CD14-positive monocyte (primary cell): ENCODE data around the gene SENP3. TPM values are rescaled to one million over a fixed set of nuclear protein-coding genes. Genes with fewer than 3 reads are reported as not detected.

ENCODE experiments used
- DNase-seq, 3 donors: peaks; one replicate each; pipeline ENCODE4 v3.0.0-alpha.2; 2011 to 2022
- H2AFZ ChIP-seq: 2 replicates; pipeline ENCODE4 v1.6.0; 2012; ENCODE audit warnings: mild to moderate bottlenecking, low read depth, low read length, inconsistent platforms; ENCODE audit not compliant: insufficient read depth, poor library complexity, severe bottlenecking
- H3K27ac ChIP-seq, 2 donors: 1 replicate in 1 of 2; 2 replicates in 1 of 2; pipeline ENCODE4 v1.5.1; 2012 to 2013; ENCODE audit warnings: low read length in 2 of 2, control low read depth in 1 of 2, inconsistent platforms in 1 of 2, low read depth in 1 of 2, mild to moderate bottlenecking in 1 of 2
- H3K27me3 ChIP-seq, 2 donors: one replicate each; pipeline versions ENCODE4 v1.6.0 to v1.6.1; 2011 to 2013; ENCODE audit warnings: low read length in 2 of 2; ENCODE audit not compliant: control insufficient read depth in 2 of 2, insufficient read depth in 2 of 2
- H3K36me3 ChIP-seq, 2 donors: replicated peaks in 1 of 2; 1 replicate in 1 of 2; 2 replicates in 1 of 2; pipeline versions ENCODE4 v1.5.1 to v1.6.1; 2012 to 2013; ENCODE audit warnings: low read length in 2 of 2, control low read depth in 1 of 2, inconsistent platforms in 1 of 2, mild to moderate bottlenecking in 1 of 2; ENCODE audit not compliant: insufficient read depth in 2 of 2, control insufficient read depth in 1 of 2
- H3K4me1 ChIP-seq, 2 donors: 1 replicate in 1 of 2; 2 replicates in 1 of 2; pipeline versions ENCODE4 v1.5.1 to v1.6.1; 2012 to 2013; ENCODE audit warnings: low read length in 2 of 2, control low read depth in 1 of 2, inconsistent platforms in 1 of 2, mild to moderate bottlenecking in 1 of 2, moderate library complexity in 1 of 2; ENCODE audit not compliant: insufficient read depth in 2 of 2, control insufficient read depth in 1 of 2
- H3K4me2 ChIP-seq: replicated peaks from 2 replicates; pipeline ENCODE3; 2012; ENCODE audit warnings: low read length, moderate library complexity, mild to moderate bottlenecking; ENCODE audit not compliant: poor library complexity, severe bottlenecking; ENCODE audit errors: extremely low read depth
- H3K4me3 ChIP-seq, 3 experiments: fragments of 200-600 bp in 1 of 3; sonication (generic) in 1 of 3; replicated peaks in 1 of 3; 1 replicate in 2 of 3; 2 replicates in 1 of 3; pipeline ENCODE4 v1.5.1; 2011 to 2013; ENCODE audit warnings: low read length in 3 of 3, mild to moderate bottlenecking in 3 of 3, control low read depth in 2 of 3, low read depth in 2 of 3, inconsistent platforms in 1 of 3, moderate library complexity in 1 of 3
- H3K79me2 ChIP-seq: 2 replicates; pipeline ENCODE4 v1.6.0; 2012; ENCODE audit warnings: mild to moderate bottlenecking, control low read depth, inconsistent platforms, low read length, moderate library complexity; ENCODE audit not compliant: insufficient read depth
- H3K9ac ChIP-seq: 2 replicates; pipeline ENCODE4 v1.6.0; 2017; ENCODE audit warnings: low read length, mild to moderate bottlenecking; ENCODE audit not compliant: insufficient read depth, poor library complexity, severe bottlenecking
- H3K9me3 ChIP-seq, 2 donors: replicated peaks in 1 of 2; 1 replicate in 1 of 2; 2 replicates in 1 of 2; pipeline versions ENCODE4 v1.5.1 to v1.6.1; 2012 to 2013; ENCODE audit warnings: low read length in 2 of 2, control low read depth in 1 of 2; ENCODE audit not compliant: control insufficient read depth in 1 of 2, insufficient read depth in 1 of 2
- H4K20me1 ChIP-seq: 2 replicates; pipeline ENCODE4 v1.6.0; 2012; ENCODE audit warnings: mild to moderate bottlenecking, low read length, control low read depth, moderate library complexity; ENCODE audit not compliant: insufficient read depth
- H3K27ac Mint-ChIP-seq, 7 donors: one replicate each; pipeline ENCODE4 v1.8.0; 2020; ENCODE audit warnings: mild to moderate bottlenecking in 7 of 7, mixed read lengths in 7 of 7, moderate library complexity in 6 of 7, inconsistent platforms in 2 of 7
- H3K27me3 Mint-ChIP-seq, 3 donors: one replicate each; pipeline ENCODE4 v1.8.0; 2021 to 2022; ENCODE audit warnings: low read depth in 3 of 3, mild to moderate bottlenecking in 3 of 3, mixed read lengths in 3 of 3, moderate library complexity in 3 of 3, inconsistent platforms in 1 of 3
- H3K36me3 Mint-ChIP-seq, 2 donors: one replicate each; pipeline ENCODE4 v1.8.0; 2020; ENCODE audit warnings: mixed read lengths in 2 of 2, inconsistent platforms in 1 of 2, mild to moderate bottlenecking in 1 of 2
- H3K4me1 Mint-ChIP-seq: one replicate; pipeline ENCODE4 v1.8.0; 2020; ENCODE audit warnings: mild to moderate bottlenecking, mixed read lengths
- H3K4me3 Mint-ChIP-seq, 2 donors: one replicate each; pipeline ENCODE4 v1.8.0; 2020; ENCODE audit warnings: mild to moderate bottlenecking in 2 of 2, mixed read lengths in 2 of 2, moderate library complexity in 1 of 2
- H3K9me3 Mint-ChIP-seq, 7 donors: one replicate each; pipeline ENCODE4 v1.8.0; 2020 to 2022; ENCODE audit warnings: mixed read lengths in 7 of 7, mild to moderate bottlenecking in 6 of 7, moderate library complexity in 6 of 7, inconsistent platforms in 2 of 7
- CTCF ChIP-seq: fragments of 200-600 bp; IDR thresholded peaks from one replicate; pipeline ENCODE4 v1.8.0; 2022; ENCODE audit warnings: antibody characterized with exemption, mild to moderate bottlenecking
- WGBS: methylation state at CpG from one replicate; pipeline ENCODE4 v1.1.5; 2013; ENCODE audit warnings: missing lambda C conversion rate; ENCODE audit not compliant: insufficient coverage; 5-methylcytosine and 5-hydroxymethylcytosine counted together
- intact Hi-C, 2 donors: fragments of 100-400 bp; cut with micrococcal nuclease; formaldehyde crosslinking; loops; one replicate each; pipeline versions ENCODE4 v1.15.0 to v1.15.1; 2023
- polyA plus RNA-seq, 3 donors: library from polyadenylated mRNA; depleted of rRNA in 1 of 3; unstranded in 2 of 3; stranded (reverse) in 1 of 3; fragments of 300-500 nt in 2 of 3; fragments of >200 nt in 1 of 3; fragmentation: Illumina TruSeq in 2 of 3; gene quantifications; 1 replicate in 2 of 3; 2 replicates in 1 of 3; pipeline ENCODE4 v1.2.3, GENCODE V29; 2012 to 2021

The SENP3 gene
- polyA plus RNA-seq, 3 donors = 2.9 to 140 (median 5.6) TPM

GRCh38 chr17:7550344-7550743 is 11.4 kb upstream of the SENP3 start:
- peak overlapping the region; percentile 7 to 16 for H3K27ac ChIP-seq
- H3K9ac ChIP-seq = no peak overlapping the region
- TF ChIP-seq CTCF = no peak
- H4K20me1 ChIP-seq = no peaks in the 10 kb centered on the region
- Mint-ChIP-seq H3K4me3 (peak overlapping the region in 1 of 2 donors; percentile 16), H3K27ac (peak overlapping the region in 5 of 7 donors; percentile 15 to 77 (median 66)), H3K9me3 (no peaks in the 10 kb centered on the region), H3K36me3 (peaks cover 25 to 31% of the 10 kb centered on the region in 2 donors), H3K4me1 (peaks cover 65% of the 10 kb centered on the region), H3K27me3 (peaks cover 3 to 9% (median 7%) of the 10 kb centered on the region in 3 donors)
- peaks cover 63 to 65% of the 10 kb centered on the region in 2 donors for H3K4me1 ChIP-seq
- peak overlapping the region in 1 of 3 experiments; percentile 93 for H3K4me3 ChIP-seq
- H3K4me2 ChIP-seq = peak overlapping the region; percentile 96
- H3K79me2 ChIP-seq = peaks cover 35% of the 10 kb centered on the region
- H3K9me3 ChIP-seq = no peaks in the 10 kb centered on the region
- H3K36me3 ChIP-seq = no peaks in the 10 kb centered on the region
- DNase-seq = no peak
- 62% methylated on average over 3 of the region's 6 CpGs for WGBS
- H2AFZ ChIP-seq = no peak overlapping the region
- intact Hi-C loops = no loop called here
- H3K27me3 ChIP-seq = no peaks in the 10 kb centered on the region

DNA sequence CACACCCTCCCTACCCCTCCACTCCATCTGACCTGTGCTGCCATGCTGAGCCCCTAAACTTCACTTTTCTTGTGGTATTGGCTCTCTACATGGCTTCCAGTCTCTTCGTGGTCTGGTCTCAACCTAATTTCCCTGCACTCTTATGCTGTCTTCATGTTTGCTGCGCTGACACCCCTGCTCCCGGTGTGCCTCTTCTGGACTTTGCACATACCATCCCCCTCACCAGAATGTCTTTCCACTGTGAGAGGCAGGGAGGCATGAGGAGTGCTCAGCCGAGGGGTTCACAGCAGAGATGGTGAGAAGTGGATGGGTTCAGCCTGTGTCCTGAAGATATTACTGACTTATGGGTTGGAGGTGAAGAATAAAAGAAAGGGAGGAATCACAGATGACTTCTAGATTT is 10.3 kb upstream of the SENP3 start:
- Mint-ChIP-seq H3K4me3 (no peak overlapping the region), H3K9me3 (no peaks in the 10 kb centered on the region), H3K36me3 (peaks cover 32 to 37% of the 10 kb centered on the region in 2 donors), H3K4me1 (peaks cover 71% of the 10 kb centered on the region), H3K27me3 (peaks cover 5 to 9% (median 9%) of the 10 kb centered on the region in 3 donors), H3K27ac (peak overlapping the region; percentile 8 to 96 (median 86))
- no peak for TF ChIP-seq CTCF
- Histone ChIP-seq H4K20me1 (no peaks in the 10 kb centered on the region), H3K79me2 (peaks cover 44% of the 10 kb centered on the region), H3K27me3 (no peaks in the 10 kb centered on the region), H3K9ac (no peak overlapping the region), H3K27ac (peak overlapping the region; percentile 74 to 90), H3K4me1 (peaks cover 71 to 75% of the 10 kb centered on the region in 2 donors), H3K36me3 (no peaks in the 10 kb centered on the region), H3K4me2 (no peak overlapping the region), H2AFZ (no peak overlapping the region), H3K4me3 (peak overlapping the region in 1 of 3 experiments; percentile 19), H3K9me3 (no peaks in the 10 kb centered on the region)
- 100% methylated on average over 1 of the region's 4 CpGs for WGBS
- intact Hi-C loops = no loop called here
- no peak for DNase-seq
